ENCODE measurements around the gene LAIR1. TPM values are rescaled to one million over a fixed set of nuclear protein-coding genes. Genes with fewer than 3 reads are reported as not detected.

LAIR1 gene
- polyA plus RNA-seq, 1 donor (not counting 4 experiments of a cell fraction or from before 2014, with no cell fraction given), result not detected

GRCh38 chr19:54405628-54406027 lies 40.9 kb upstream of the LAIR1 start:
- H3K27ac ChIP-seq (ENCODE audit: control insufficient read depth, insufficient read depth, low read length), result no peak overlapping the region
- no peak overlapping the region for H3K4me2 ChIP-seq (ENCODE audit: control insufficient read depth, extremely low read depth, insufficient read depth, low read depth, low read length)
- no peaks in the 10 kb centered on the region for H3K36me3 ChIP-seq (ENCODE audit: control insufficient read depth in 2 of 2, extremely low read depth in 1 of 2, insufficient read depth in 2 of 2, low read length in 2 of 2)
- dilution Hi-C loops (cut with MboI; ENCODE audit: extremely low pct_ligation_motif_present, low sequenced_read_pairs), result no loop called here
- H3K79me2 ChIP-seq (ENCODE audit: control insufficient read depth, insufficient read depth, low read length), result no peaks in the 10 kb centered on the region
- TF ChIP-seq CTCF (optimal IDR thresholded peaks at IDR 0.05 in 1 of 3, IDR thresholded peaks at IDR 0.05 in 1 of 3, conservative IDR thresholded peaks at IDR 0.05 in 1 of 3; ENCODE audit: extremely low read depth in 1 of 3, insufficient read depth in 2 of 3, low read length in 3 of 3), result no peak
- no peak for TF ChIP-seq EZH2 (IDR thresholded peaks at IDR 0.05; ENCODE audit: low read length)
- H3K9ac ChIP-seq (ENCODE audit: control insufficient read depth, extremely low read depth, insufficient read depth, low read length), result no peak overlapping the region
- no peaks in the 10 kb centered on the region for H3K9me3 ChIP-seq (ENCODE audit: control insufficient read depth, low read depth, low read length)
- no peaks in the 10 kb centered on the region for H4K20me1 ChIP-seq (ENCODE audit: control insufficient read depth, extremely low read depth, insufficient read depth, low read length)
- H2AFZ ChIP-seq (ENCODE audit: control insufficient read depth, low read length), result no peak overlapping the region
- H3K4me3 ChIP-seq (ENCODE audit: control insufficient read depth in 2 of 3, extremely low read depth in 1 of 3, insufficient read depth in 2 of 3, low read depth in 1 of 3, low read length in 3 of 3), result no peak overlapping the region
- FAIRE-seq (no peak), DNase-seq (ENCODE audit: low read depth, low spot score) (no peak)
- H3K4me1 ChIP-seq (ENCODE audit: control insufficient read depth, extremely low read depth, insufficient read depth, low read length), result no peaks in the 10 kb centered on the region
- H3K27me3 ChIP-seq (ENCODE audit: control insufficient read depth, extremely low read depth, insufficient read depth, low read length), result no peaks in the 10 kb centered on the region
- H3K9me1 ChIP-seq (ENCODE audit: control insufficient read depth, extremely low read depth, insufficient read depth, low read length), result no peaks in the 10 kb centered on the region

- dilution Hi-C loops (cut with MboI; ENCODE audit: extremely low pct_ligation_motif_present, low sequenced_read_pairs), result no loop called here
- Histone ChIP-seq H3K9me3 (ENCODE audit: control insufficient read depth, low read depth, low read length) (no peaks in the 10 kb centered on the region), H3K4me1 (ENCODE audit: control insufficient read depth, extremely low read depth, insufficient read depth, low read length) (no peaks in the 10 kb centered on the region), H3K9ac (ENCODE audit: control insufficient read depth, extremely low read depth, insufficient read depth, low read length) (no peak overlapping the region), H3K36me3 (ENCODE audit: control insufficient read depth in 2 of 2, extremely low read depth in 1 of 2, insufficient read depth in 2 of 2, low read length in 2 of 2) (no peaks in the 10 kb centered on the region), H2AFZ (ENCODE audit: control insufficient read depth, low read length) (no peak overlapping the region), H3K27ac (ENCODE audit: control insufficient read depth, insufficient read depth, low read length) (no peak overlapping the region), H3K79me2 (ENCODE audit: control insufficient read depth, insufficient read depth, low read length) (no peaks in the 10 kb centered on the region), H3K4me2 (ENCODE audit: control insufficient read depth, extremely low read depth, insufficient read depth, low read depth, low read length) (no peak overlapping the region), H3K9me1 (ENCODE audit: control insufficient read depth, extremely low read depth, insufficient read depth, low read length) (no peaks in the 10 kb centered on the region), H3K4me3 (ENCODE audit: control insufficient read depth in 2 of 3, extremely low read depth in 1 of 3, insufficient read depth in 2 of 3, low read depth in 1 of 3, low read length in 3 of 3) (no peak overlapping the region), H4K20me1 (ENCODE audit: control insufficient read depth, extremely low read depth, insufficient read depth, low read length) (no peaks in the 10 kb centered on the region), H3K27me3 (ENCODE audit: control insufficient read depth, extremely low read depth, insufficient read depth, low read length) (no peaks in the 10 kb centered on the region)
- no peak for DNase-seq (ENCODE audit: low read depth, low spot score)
- FAIRE-seq, result no peak
- no peak for TF ChIP-seq EZH2 (IDR thresholded peaks at IDR 0.05; ENCODE audit: low read length)
- no peak for TF ChIP-seq CTCF (optimal IDR thresholded peaks at IDR 0.05 in 1 of 3, IDR thresholded peaks at IDR 0.05 in 1 of 3, conservative IDR thresholded peaks at IDR 0.05 in 1 of 3; ENCODE audit: extremely low read depth in 1 of 3, insufficient read depth in 2 of 3, low read length in 3 of 3)
Measured at GRCh38 chr19:54403054-54403453, 38.3 kb upstream of the LAIR1 start.
